Thoracic aorta (tissue), 2 donors: ENCODE data around the gene XPC. TPM values are rescaled to one million over a fixed set of nuclear protein-coding genes. Genes with fewer than 3 reads are reported as not detected.

Experiments used
- ATAC-seq: fragments of 150-250 bp; one replicate; pipeline ENCODE4 v1.8.0; 2017; ENCODE audit warnings: low read depth; ENCODE audit not compliant: insufficient number of reproducible peaks, low FRiP score
- DNase-seq: peaks from one replicate; pipeline ENCODE4 v3.0.0-alpha.2; 2020; ENCODE audit warnings: low spot score
- H3K27ac ChIP-seq, 2 donors: fragments of 200-600 bp; sonication (generic); 1 replicate in 1 of 2; 2 replicates in 1 of 2; pipeline ENCODE4 v1.5.1; 2016; ENCODE audit warnings: mild to moderate bottlenecking in 2 of 2, moderate library complexity in 2 of 2
- H3K27me3 ChIP-seq: fragments of 200-600 bp; sonication (generic); replicated peaks from 2 replicates; pipeline ENCODE4 v1.6.0; 2016; ENCODE audit warnings: mild to moderate bottlenecking; ENCODE audit not compliant: insufficient read depth
- H3K36me3 ChIP-seq: fragments of 200-600 bp; sonication (generic); one replicate; pipeline ENCODE4 v1.5.1; 2016
- H3K4me1 ChIP-seq, 2 donors: fragments of 200-600 bp; sonication (generic); 1 replicate in 1 of 2; 2 replicates in 1 of 2; pipeline versions ENCODE4 v1.5.1 to v1.6.0; 2016; ENCODE audit warnings: low read depth in 2 of 2, mild to moderate bottlenecking in 1 of 2; ENCODE audit not compliant: control insufficient read depth in 1 of 2
- H3K4me3 ChIP-seq: fragments of 200-600 bp; sonication (generic); 2 replicates; pipeline ENCODE4 v1.5.1; 2016; ENCODE audit warnings: mild to moderate bottlenecking
- H3K9me3 ChIP-seq: fragments of 200-600 bp; sonication (generic); 2 replicates; pipeline ENCODE4 v1.5.1; 2016
- CTCF ChIP-seq: fragments of 200-600 bp; sonication (generic); IDR thresholded peaks from one replicate; pipeline ENCODE4 v1.5.1; 2019; ENCODE audit warnings: antibody characterized with exemption
- total RNA-seq, 2 donors: library from RNA; depleted of rRNA; stranded (reverse); fragments of >200 nt; gene quantifications; one replicate each; pipeline versions ENCODE4 v1.1.0 to v1.2.3, GENCODE V29; 2016

XPC gene
- total RNA-seq, 2 donors from 2014 or later, result 49.2 to 57.1 TPM

- peaks cover 4 to 8% of the 10 kb centered on the region in 2 donors for H3K4me1 ChIP-seq
- no peak for ATAC-seq
- TF ChIP-seq CTCF, result no peak
- H3K27me3 ChIP-seq, result no peaks in the 10 kb centered on the region
- no peak overlapping the region for H3K4me3 ChIP-seq
- peaks cover 64% of the 10 kb centered on the region for H3K36me3 ChIP-seq
- no peak overlapping the region for H3K27ac ChIP-seq
- no peaks in the 10 kb centered on the region for H3K9me3 ChIP-seq
- no peak for DNase-seq
These were observed 7.8 kb downstream of the XPC start for GRCh38 chr3:14170531-14171159.

GRCh38 chr3:14169871-14170270 is 8.5 kb downstream of the XPC start:
- peaks cover under 1 to 4% of the 10 kb centered on the region in 2 donors for H3K4me1 ChIP-seq
- no peaks in the 10 kb centered on the region for H3K27me3 ChIP-seq
- no peak overlapping the region for H3K27ac ChIP-seq
- no peaks in the 10 kb centered on the region for H3K9me3 ChIP-seq
- DNase-seq (no peak), ATAC-seq (no peak)
- peaks cover 71% of the 10 kb centered on the region for H3K36me3 ChIP-seq
- H3K4me3 ChIP-seq, result no peak overlapping the region
- TF ChIP-seq CTCF, result no peak

- Histone ChIP-seq H3K36me3 (peaks cover 76% of the 10 kb centered on the region), H3K9me3 (no peaks in the 10 kb centered on the region), H3K4me3 (no peak overlapping the region), H3K4me1 (peaks cover 0 to 2% of the 10 kb centered on the region in 2 donors), H3K27me3 (no peaks in the 10 kb centered on the region), H3K27ac (no peak overlapping the region)
- TF ChIP-seq CTCF, result no peak
- ATAC-seq, result no peak
- no peak for DNase-seq
These were observed 9.0 kb downstream of the XPC start for GRCh38 chr3:14169435-14169834.

- ATAC-seq (no peak), DNase-seq (no peak)
- no peaks in the 10 kb centered on the region for H3K4me1 ChIP-seq
- no peak overlapping the region for H3K4me3 ChIP-seq
- no peaks in the 10 kb centered on the region for H3K27me3 ChIP-seq
- H3K9me3 ChIP-seq, result peaks cover 3% of the 10 kb centered on the region
- no peak for TF ChIP-seq CTCF
- peaks cover 87% of the 10 kb centered on the region for H3K36me3 ChIP-seq
- no peak overlapping the region for H3K27ac ChIP-seq
These were observed 11.4 kb downstream of the XPC start for GRCh38 chr3:14166877-14167603.

- no peak for TF ChIP-seq CTCF
- Histone ChIP-seq H3K9me3 (peaks cover 12% of the 10 kb centered on the region), H3K4me3 (no peak overlapping the region), H3K27me3 (no peaks in the 10 kb centered on the region), H3K27ac (no peak overlapping the region), H3K36me3 (peaks cover 89% of the 10 kb centered on the region), H3K4me1 (no peaks in the 10 kb centered on the region)
- ATAC-seq (no peak), DNase-seq (no peak)
These were observed 16.2 kb downstream of the XPC start for GRCh38 chr3:14162178-14162577.
